CD8-positive, alpha-beta memory T cell (primary cell): ENCODE measurements around the gene PRM1. TPM values are rescaled to one million over a fixed set of nuclear protein-coding genes. Genes with fewer than 3 reads are reported as not detected.
A peak's percentile ranks its signal among the peaks of the same experiment; 100 is the strongest.

Source experiments
- CTCF ChIA-PET: fragments of 350-600 bp; sonication (Branson Sonifier 250); formaldehyde crosslinking; loops from one replicate; lab custom pipeline; 2021; ENCODE audit warnings: antibody characterized with exemption; lab: Charles Lee
- POLR2A ChIA-PET: fragments of 350-600 bp; sonication (Branson Sonifier 250); formaldehyde crosslinking; loops from one replicate; lab custom pipeline; 2021; ENCODE audit warnings: antibody characterized with exemption; lab: Charles Lee
- DNase-seq, 5 donors: peaks; one replicate each; pipeline versions ENCODE4 v3.0.0 to v3.0.0-alpha.2; 2020 to 2022; ENCODE audit warnings: mixed read lengths in 1 of 5
- H3K27ac ChIP-seq: one replicate; pipeline ENCODE4 v1.7.0; 2013; ENCODE audit warnings: low read depth, mild to moderate bottlenecking, low read length, moderate library complexity
- H3K27me3 ChIP-seq: 2 replicates; pipeline ENCODE4 v1.7.0; 2013; ENCODE audit warnings: low read length, mild to moderate bottlenecking; ENCODE audit not compliant: insufficient read depth, poor library complexity, severe bottlenecking
- H3K36me3 ChIP-seq: 2 replicates; pipeline ENCODE4 v1.7.0; 2013; ENCODE audit warnings: mild to moderate bottlenecking, low read length, moderate library complexity; ENCODE audit not compliant: insufficient read depth
- H3K4me1 ChIP-seq: 2 replicates; pipeline ENCODE4 v1.7.0; 2013; ENCODE audit warnings: mild to moderate bottlenecking, low read length, moderate library complexity; ENCODE audit not compliant: insufficient read depth
- H3K4me3 ChIP-seq: 2 replicates; pipeline ENCODE4 v1.7.0; 2013; ENCODE audit warnings: mild to moderate bottlenecking, low read length
- H3K9me3 ChIP-seq: 2 replicates; pipeline ENCODE4 v1.7.0; 2013; ENCODE audit warnings: mild to moderate bottlenecking, low read length
- H3K27ac Mint-ChIP-seq, 8 donors: one replicate each; pipeline ENCODE4 v1.8.0; 2020 to 2021; ENCODE audit warnings: mixed read lengths in 8 of 8, mild to moderate bottlenecking in 6 of 8, inconsistent platforms in 3 of 8, moderate library complexity in 3 of 8
- H3K27me3 Mint-ChIP-seq, 2 donors: one replicate each; pipeline ENCODE4 v1.8.0; 2020 to 2021; ENCODE audit warnings: mixed read lengths in 2 of 2, mild to moderate bottlenecking in 1 of 2, moderate library complexity in 1 of 2
- H3K36me3 Mint-ChIP-seq, 3 donors: one replicate each; pipeline ENCODE4 v1.8.0; 2020 to 2021; ENCODE audit warnings: mixed read lengths in 3 of 3, inconsistent platforms in 1 of 3, mild to moderate bottlenecking in 1 of 3
- H3K4me1 Mint-ChIP-seq, 3 donors: one replicate each; pipeline ENCODE4 v1.8.0; 2020 to 2021; ENCODE audit warnings: mixed read lengths in 3 of 3, inconsistent platforms in 1 of 3, mild to moderate bottlenecking in 1 of 3
- H3K4me3 Mint-ChIP-seq, 7 donors: one replicate each; pipeline ENCODE4 v1.8.0; 2020 to 2021; ENCODE audit warnings: mixed read lengths in 7 of 7, mild to moderate bottlenecking in 6 of 7, moderate library complexity in 4 of 7, inconsistent platforms in 2 of 7
- H3K9me3 Mint-ChIP-seq, 5 donors: one replicate each; pipeline ENCODE4 v1.8.0; 2020 to 2022; ENCODE audit warnings: mixed read lengths in 5 of 5, mild to moderate bottlenecking in 3 of 5, moderate library complexity in 2 of 5, inconsistent platforms in 1 of 5
- polyA plus RNA-seq: library from polyadenylated mRNA; unstranded; fragments of 300-500 nt; fragmentation: Illumina TruSeq; gene quantifications from one replicate; pipeline ENCODE4 v1.2.3, GENCODE V29; 2021
- total RNA-seq, 2 experiments: library from RNA; stranded (reverse); gene quantifications; one replicate each; pipeline ENCODE4 v1.2.3, GENCODE V29; 2021

Gene PRM1
- total and polyA plus RNA-seq, 3 experiments from 2014 or later: not detected

DNA sequence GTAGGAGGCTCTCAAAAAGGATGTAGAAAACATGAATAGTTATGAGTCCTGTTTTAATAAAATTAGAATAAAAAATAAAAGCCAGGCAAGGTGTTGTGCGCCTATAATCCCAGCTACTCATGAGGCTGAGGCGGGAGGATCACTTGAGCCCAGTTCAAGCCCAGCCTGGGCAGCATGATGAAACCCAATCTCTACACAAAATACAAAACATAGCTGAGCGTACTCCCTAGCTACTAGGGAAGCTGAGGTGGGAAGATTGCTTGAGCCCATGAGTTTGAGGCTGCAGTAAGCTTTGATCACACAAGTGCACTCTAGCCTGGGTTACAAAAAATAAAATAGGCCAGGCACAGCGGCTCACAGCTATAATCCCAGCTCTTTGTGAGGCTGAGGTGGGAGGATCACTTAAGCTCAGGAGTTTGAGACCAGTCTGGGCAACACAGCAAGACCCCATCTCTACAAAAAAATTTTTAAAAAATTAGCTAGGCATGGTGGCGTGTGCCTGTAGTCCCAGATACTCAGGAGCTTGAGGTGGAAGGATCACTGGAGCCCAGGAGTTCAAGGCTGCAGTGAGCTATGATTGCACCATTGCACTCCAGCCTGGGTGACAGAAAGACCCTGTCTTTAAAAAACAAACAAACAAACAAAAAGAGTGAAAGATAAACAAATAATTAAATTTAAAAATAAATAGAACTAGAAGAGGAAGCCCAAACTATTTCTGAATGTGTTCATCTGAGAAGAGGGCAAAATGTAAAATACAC, 17.2 kb upstream of the PRM1 start:
- Histone ChIP-seq H3K36me3 (no peaks in the 10 kb centered on the region), H3K27me3 (no peaks in the 10 kb centered on the region), H3K4me1 (peaks cover 22% of the 10 kb centered on the region), H3K9me3 (no peaks in the 10 kb centered on the region), H3K4me3 (no peak overlapping the region), H3K27ac (no peak overlapping the region)
- Mint-ChIP-seq H3K4me3 (peak overlapping the region in 5 of 7 donors; percentile 28 to 86 (median 74)), H3K9me3 (no peaks in the 10 kb centered on the region), H3K4me1 (peaks cover 12 to 24% (median 20%) of the 10 kb centered on the region in 3 donors), H3K36me3 (no peaks in the 10 kb centered on the region), H3K27ac (no peak overlapping the region), H3K27me3 (peaks cover 4 to 8% of the 10 kb centered on the region in 2 donors)
- ChIA-PET CTCF (interaction anchor here (0.7 to 3.5 kb wide), 14 partner anchors 12 to 342 kb away, joined by 3 to 18 read pairs (median 4); partner anchors contain the start of gene SOCS1), POLR2A (interaction anchor here (2.2 kb wide), 1 partner anchor 43 kb away, joined by 6 read pairs; the partner anchor contains the start of gene SOCS1)
- DNase-seq: no peak

GRCh38 chr16:11297492-11298142, 16.5 kb upstream of the PRM1 start:
- POLR2A ChIA-PET: interaction anchor here (2.2 kb wide), 1 partner anchor 42 kb away, joined by 6 read pairs; the partner anchor contains the start of gene SOCS1
- peak; percentile 46 to 80 (median 69) for DNase-seq
- peaks cover 12 to 24% (median 20%) of the 10 kb centered on the region in 3 donors for H3K4me1 Mint-ChIP-seq
- Histone ChIP-seq H3K36me3 (no peaks in the 10 kb centered on the region), H3K9me3 (no peaks in the 10 kb centered on the region), H3K4me3 (peak overlapping the region; percentile 15), H3K27ac (peak overlapping the region; percentile 6), H3K27me3 (no peaks in the 10 kb centered on the region), H3K4me1 (peaks cover 22% of the 10 kb centered on the region)
- H3K36me3 Mint-ChIP-seq: no peaks in the 10 kb centered on the region
- CTCF ChIA-PET: interaction anchor here (0.6 to 3.5 kb wide), 17 partner anchors 13 to 349 kb away, joined by 3 to 18 read pairs (median 4); partner anchors contain the start of gene SOCS1
- no peaks in the 10 kb centered on the region for H3K9me3 Mint-ChIP-seq
- peaks cover 7 to 13% of the 10 kb centered on the region in 2 donors for H3K27me3 Mint-ChIP-seq
- peak overlapping the region in 6 of 7 donors; percentile 65 to 86 (median 72) for H3K4me3 Mint-ChIP-seq
- H3K27ac Mint-ChIP-seq: peak overlapping the region in 5 of 8 donors; percentile 37 to 87 (median 42)

GRCh38 chr16:11296706-11297491, 15.8 kb upstream of the PRM1 start:
- Mint-ChIP-seq H3K36me3 (no peaks in the 10 kb centered on the region), H3K27ac (peak overlapping the region in 4 of 8 donors; percentile 37 to 87 (median 41)), H3K27me3 (peaks cover 7 to 13% of the 10 kb centered on the region in 2 donors), H3K9me3 (no peaks in the 10 kb centered on the region), H3K4me1 (peaks cover 12 to 24% (median 20%) of the 10 kb centered on the region in 3 donors), H3K4me3 (peak overlapping the region in 6 of 7 donors; percentile 65 to 86 (median 72))
- Histone ChIP-seq H3K4me1 (peaks cover 22% of the 10 kb centered on the region), H3K36me3 (no peaks in the 10 kb centered on the region), H3K27me3 (no peaks in the 10 kb centered on the region), H3K9me3 (no peaks in the 10 kb centered on the region), H3K4me3 (peak overlapping the region; percentile 15), H3K27ac (no peak overlapping the region)
- ChIA-PET POLR2A (interaction anchor here (2.2 kb wide), 1 partner anchor 41 kb away, joined by 6 read pairs; the partner anchor contains the start of gene SOCS1), CTCF (interaction anchor here (0.6 to 3.5 kb wide), 14 partner anchors 16 to 348 kb away, joined by 3 to 18 read pairs (median 4); partner anchors contain the start of gene SOCS1)
- DNase-seq: no peak

DNA sequence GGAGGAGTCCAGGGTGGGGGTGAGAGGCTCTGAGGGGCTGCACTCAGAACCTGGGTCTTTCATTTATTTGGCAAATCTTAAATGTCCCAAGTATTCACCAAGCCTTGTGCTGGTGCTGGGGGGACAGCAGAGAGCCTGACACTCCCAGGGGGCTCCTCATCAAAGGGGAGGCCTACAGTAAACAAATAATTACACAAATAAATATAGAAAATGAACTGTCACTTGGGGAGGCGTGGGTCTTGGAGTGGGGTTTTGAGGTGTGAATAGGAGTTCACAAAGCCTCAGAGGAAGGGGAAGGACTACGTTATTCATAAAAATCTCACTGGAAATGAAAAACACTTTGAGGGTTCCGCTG, 15.2 kb upstream of the PRM1 start:
- CTCF ChIA-PET: interaction anchor here (1.8 to 3.5 kb wide), 3 partner anchors 16 to 324 kb away, joined by 8 to 18 read pairs (median 11); partner anchors contain the start of gene SOCS1
- Histone ChIP-seq H3K27me3 (peaks cover 3% of the 10 kb centered on the region), H3K27ac (no peak overlapping the region), H3K4me3 (no peak overlapping the region), H3K36me3 (no peaks in the 10 kb centered on the region), H3K4me1 (peaks cover 22% of the 10 kb centered on the region), H3K9me3 (no peaks in the 10 kb centered on the region)
- H3K27ac Mint-ChIP-seq: no peak overlapping the region
- no peaks in the 10 kb centered on the region for H3K36me3 Mint-ChIP-seq
- H3K4me1 Mint-ChIP-seq: peaks cover 12 to 24% (median 20%) of the 10 kb centered on the region in 3 donors
- no peak for DNase-seq
- H3K27me3 Mint-ChIP-seq: peaks cover 8 to 17% of the 10 kb centered on the region in 2 donors
- POLR2A ChIA-PET: interaction anchor here (2.2 kb wide), 1 partner anchor 41 kb away, joined by 6 read pairs; the partner anchor contains the start of gene SOCS1
- no peaks in the 10 kb centered on the region for H3K9me3 Mint-ChIP-seq
- H3K4me3 Mint-ChIP-seq: no peak overlapping the region

GRCh38 chr16:11295672-11296071, 14.5 kb upstream of the PRM1 start:
- no peak overlapping the region for H3K4me3 ChIP-seq
- H3K9me3 ChIP-seq: no peaks in the 10 kb centered on the region
- no peak for DNase-seq
- Mint-ChIP-seq H3K36me3 (no peaks in the 10 kb centered on the region), H3K27ac (peak overlapping the region in 1 of 8 donors; percentile 14), H3K27me3 (peaks cover 11 to 20% of the 10 kb centered on the region in 2 donors), H3K9me3 (no peaks in the 10 kb centered on the region), H3K4me3 (no peak overlapping the region), H3K4me1 (peaks cover 12 to 24% (median 20%) of the 10 kb centered on the region in 3 donors)
- H3K27me3 ChIP-seq: peaks cover 3% of the 10 kb centered on the region
- no peaks in the 10 kb centered on the region for H3K36me3 ChIP-seq
- peaks cover 22% of the 10 kb centered on the region for H3K4me1 ChIP-seq
- H3K27ac ChIP-seq: no peak overlapping the region
- ChIA-PET POLR2A (no interaction called here), CTCF (no interaction called here)

- CTCF ChIA-PET: interaction anchor here (0.7 to 1.3 kb wide), 2 partner anchors 64 to 328 kb away, joined by 3 to 4 read pairs; no protein-coding TSS in a partner anchor
- Histone ChIP-seq H3K27ac (no peak overlapping the region), H3K4me1 (peaks cover 9% of the 10 kb centered on the region), H3K36me3 (no peaks in the 10 kb centered on the region), H3K4me3 (no peak overlapping the region), H3K27me3 (peaks cover 3% of the 10 kb centered on the region), H3K9me3 (no peaks in the 10 kb centered on the region)
- POLR2A ChIA-PET: interaction anchor here (0.6 kb wide), 2 partner anchors 37 to 462 kb away, joined by 3 to 4 read pairs; no protein-coding TSS in a partner anchor
- Mint-ChIP-seq H3K36me3 (peaks cover 0 to 4% (median 0%) of the 10 kb centered on the region in 3 donors), H3K4me3 (no peak overlapping the region), H3K4me1 (peaks cover 6 to 8% (median 7%) of the 10 kb centered on the region in 3 donors), H3K27me3 (peaks cover 17 to 32% of the 10 kb centered on the region in 2 donors), H3K9me3 (no peaks in the 10 kb centered on the region), H3K27ac (no peak overlapping the region)
- no peak for DNase-seq
Measured at GRCh38 chr16:11292076-11292748, 11.1 kb upstream of the PRM1 start.
